ENCODE results near the gene ARHGAP28. TPM values are rescaled to one million over a fixed set of nuclear protein-coding genes. Genes with fewer than 3 reads are reported as not detected.

The ARHGAP28 gene
- total RNA-seq, 8 experiments from 2014 or later, result 5.4 to 19.4 (median 9.8) TPM

DNA sequence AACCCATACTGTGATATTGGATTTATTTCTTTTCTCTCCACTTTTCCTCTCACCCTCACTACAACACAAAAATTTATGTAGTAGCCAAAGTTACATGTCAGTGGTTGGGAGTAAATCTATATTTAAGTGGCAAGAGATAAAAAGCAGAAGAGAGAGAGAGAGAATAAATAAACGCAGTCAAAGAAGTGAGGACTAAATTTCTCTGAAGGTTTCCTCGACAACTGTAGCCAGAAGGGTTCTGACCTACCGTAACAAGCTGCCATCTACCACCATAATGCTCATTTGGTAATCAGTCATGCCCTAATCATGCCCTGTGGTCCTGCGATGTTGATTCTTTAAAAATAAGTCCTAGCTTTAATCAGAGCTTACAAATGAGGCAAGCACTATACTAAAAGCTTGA, 9.1 kb downstream of the ARHGAP28 start:
- in situ Hi-C loops (cut with MboI; ENCODE audit: low pct_unique_long_range_greater_than_20kb in 2 of 9, low sequenced_read_pairs in 9 of 9, unreplicated experiment in 9 of 9), result loop anchor here in 1 of 9 experiments (25.0 kb wide), 2 partner anchors 149 to 176 kb away; no protein-coding TSS in a partner anchor
- ATAC-seq (replicated peaks in 6 of 8), result peak in 3 of 8 experiments; percentile 54 to 88 (median 59)
- Histone ChIP-seq H3K27ac (no peak overlapping the region), H3K4me1 (replicated peaks in 1 of 2) (peaks cover 5 to 12% of the 10 kb centered on the region in 2 donors), H3K4me3 (no peak overlapping the region)
- 17 to 100% (median 50%) methylated on average over 1 to 4 of the region's 4 CpGs; no CpG with 5 or more reads in 1 of the 10 experiments for WGBS, 10 experiments

DNA sequence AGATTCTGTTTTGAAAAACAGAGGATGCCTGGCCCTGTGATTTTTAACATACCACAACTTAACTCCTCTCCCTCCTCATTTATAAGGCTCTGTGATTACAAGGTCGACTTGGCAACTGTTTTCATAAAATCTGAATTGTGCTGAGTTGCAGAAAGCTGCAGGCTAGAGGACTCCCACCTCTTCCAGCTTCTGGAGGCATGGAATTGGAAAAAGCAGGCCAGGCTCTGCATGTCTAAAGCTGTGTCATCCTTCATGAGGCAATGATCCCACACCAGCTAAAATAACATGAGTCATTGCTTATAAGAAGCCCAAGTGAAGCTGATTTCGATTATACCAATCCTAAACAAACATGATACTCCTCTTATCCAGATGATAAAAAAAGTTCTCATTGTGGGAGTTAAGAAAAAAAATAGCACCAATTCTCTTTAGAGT, 11.7 kb downstream of the ARHGAP28 start:
- in situ Hi-C loops (cut with MboI; ENCODE audit: low pct_unique_long_range_greater_than_20kb in 2 of 9, low sequenced_read_pairs in 9 of 9, unreplicated experiment in 9 of 9), result loop anchor here in 1 of 9 experiments (25.0 kb wide), 2 partner anchors 146 to 179 kb away; no protein-coding TSS in a partner anchor
- H3K4me3 ChIP-seq, result no peak overlapping the region
- H3K27ac ChIP-seq, result no peak overlapping the region
- ATAC-seq (replicated peaks in 6 of 8), result peak; percentile 72 to 99 (median 88)
- peaks cover 9 to 12% of the 10 kb centered on the region in 2 donors for H3K4me1 ChIP-seq (replicated peaks in 1 of 2)
- WGBS, 10 experiments, result 0 to 54% (median 6%) methylated on average over 1 to 2 of the region's 2 CpGs; no CpG with 5 or more reads in 3 of the 10 experiments

DNA sequence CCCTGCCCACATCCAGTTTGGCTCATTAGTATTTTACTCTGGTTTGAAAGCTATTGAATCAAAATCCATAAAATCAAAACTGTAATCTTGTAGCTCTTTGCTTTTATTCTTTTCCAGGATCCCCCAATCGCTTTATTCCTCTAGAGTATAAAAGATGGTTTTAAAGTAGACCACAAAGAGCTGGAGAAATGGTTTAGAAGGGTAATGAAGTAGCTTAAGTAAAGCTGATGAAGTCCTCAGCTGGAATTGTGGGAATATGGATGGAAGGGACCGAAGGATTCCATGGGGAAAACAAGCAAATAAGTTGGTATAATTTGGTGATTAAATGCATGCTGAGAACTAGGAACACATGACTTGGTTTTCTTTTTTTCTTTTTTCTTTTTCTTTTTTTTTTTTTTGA, 12.3 kb downstream of the ARHGAP28 start:
- no peak for ATAC-seq (replicated peaks in 6 of 8)

DNA sequence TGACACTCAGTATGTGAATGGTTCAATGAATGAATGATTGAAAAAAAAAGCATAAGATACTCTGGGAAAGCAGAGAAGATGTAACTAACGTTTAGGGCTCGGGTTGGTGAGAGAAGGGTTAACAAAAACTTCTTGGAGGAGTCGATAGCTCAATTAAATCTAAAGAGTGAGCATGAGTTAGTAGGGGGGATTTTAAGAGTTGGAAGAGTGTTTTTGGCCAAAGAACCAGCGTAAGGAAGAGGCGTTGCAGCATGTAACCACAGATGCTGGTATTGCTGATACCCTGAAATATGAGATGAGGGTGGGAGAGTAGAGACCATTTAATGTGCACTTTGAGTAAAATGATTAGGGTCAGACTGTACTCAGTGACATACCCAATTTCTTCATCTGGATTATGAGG, 14.5 kb downstream of the ARHGAP28 start:
- WGBS, 10 experiments, result 53 to 100% (median 75%) methylated on average over 1 to 5 of the region's 5 CpGs
- Histone ChIP-seq H3K4me1 (replicated peaks in 1 of 2) (peaks cover 4 to 7% of the 10 kb centered on the region in 2 donors), H3K27ac (no peak overlapping the region), H3K4me3 (no peak overlapping the region)
- in situ Hi-C loops (cut with MboI; ENCODE audit: low pct_unique_long_range_greater_than_20kb in 2 of 9, low sequenced_read_pairs in 9 of 9, unreplicated experiment in 9 of 9), result loop anchor here in 1 of 9 experiments (25.0 kb wide), 2 partner anchors 143 to 182 kb away; no protein-coding TSS in a partner anchor
- ATAC-seq (replicated peaks in 6 of 8), result no peak

More for the DNA sequence above, 12.3 kb downstream of the ARHGAP28 start:
- Histone ChIP-seq H3K4me3 (no peak overlapping the region), H3K27ac (no peak overlapping the region), H3K4me1 (replicated peaks in 1 of 2) (peaks cover 9 to 12% of the 10 kb centered on the region in 2 donors)
- WGBS, 10 experiments, result 6 to 100% (median 83%) methylated on average over 1 to 2 of the region's 2 CpGs; no CpG with 5 or more reads in 2 of the 10 experiments
- in situ Hi-C loops (cut with MboI; ENCODE audit: low pct_unique_long_range_greater_than_20kb in 2 of 9, low sequenced_read_pairs in 9 of 9, unreplicated experiment in 9 of 9), result loop anchor here in 1 of 9 experiments (25.0 kb wide), 2 partner anchors 146 to 179 kb away; no protein-coding TSS in a partner anchor

DNA sequence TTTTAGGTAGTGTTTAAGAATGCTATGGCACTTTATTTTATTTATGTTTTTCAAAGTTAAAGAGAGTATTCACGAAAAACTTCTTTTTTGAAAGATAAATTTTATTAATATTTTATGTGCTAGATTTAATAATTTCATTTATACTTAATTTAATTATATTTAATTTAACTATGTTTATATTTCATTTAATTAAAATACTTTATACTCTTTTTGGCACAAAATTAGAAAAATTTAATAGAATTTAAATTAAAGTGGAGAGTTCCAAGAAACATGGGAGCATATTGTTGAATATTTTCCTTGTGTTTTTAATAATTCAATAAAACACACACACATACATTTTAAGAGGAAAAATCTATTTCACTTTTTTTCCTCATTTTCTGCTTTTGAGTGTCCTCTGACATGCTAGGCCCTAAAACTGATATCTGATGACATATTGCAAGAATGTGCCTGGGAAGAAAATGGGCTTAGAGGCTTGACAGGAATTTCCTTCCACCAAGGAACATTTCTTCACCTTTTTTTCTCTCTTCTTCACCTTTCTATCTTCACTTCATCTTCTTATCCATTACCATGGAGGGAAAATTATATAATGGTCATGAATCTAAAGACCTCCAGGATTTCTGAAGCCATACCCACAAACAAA, 15.4 kb downstream of the ARHGAP28 start:
- H3K4me3 ChIP-seq, result no peak overlapping the region
- H3K27ac ChIP-seq, result no peak overlapping the region
- 20 to 94% (median 88%) methylated on average over 1 of the region's 1 CpG; no CpG with 5 or more reads in 1 of the 10 experiments for WGBS, 10 experiments
- in situ Hi-C loops (cut with MboI; ENCODE audit: low pct_unique_long_range_greater_than_20kb in 2 of 9, low sequenced_read_pairs in 9 of 9, unreplicated experiment in 9 of 9), result loop anchor here in 1 of 9 experiments (25.0 kb wide), 2 partner anchors 142 to 183 kb away; no protein-coding TSS in a partner anchor
- ATAC-seq (replicated peaks in 6 of 8), result no peak
- peaks cover 4 to 7% of the 10 kb centered on the region in 2 donors for H3K4me1 ChIP-seq (replicated peaks in 1 of 2)

DNA sequence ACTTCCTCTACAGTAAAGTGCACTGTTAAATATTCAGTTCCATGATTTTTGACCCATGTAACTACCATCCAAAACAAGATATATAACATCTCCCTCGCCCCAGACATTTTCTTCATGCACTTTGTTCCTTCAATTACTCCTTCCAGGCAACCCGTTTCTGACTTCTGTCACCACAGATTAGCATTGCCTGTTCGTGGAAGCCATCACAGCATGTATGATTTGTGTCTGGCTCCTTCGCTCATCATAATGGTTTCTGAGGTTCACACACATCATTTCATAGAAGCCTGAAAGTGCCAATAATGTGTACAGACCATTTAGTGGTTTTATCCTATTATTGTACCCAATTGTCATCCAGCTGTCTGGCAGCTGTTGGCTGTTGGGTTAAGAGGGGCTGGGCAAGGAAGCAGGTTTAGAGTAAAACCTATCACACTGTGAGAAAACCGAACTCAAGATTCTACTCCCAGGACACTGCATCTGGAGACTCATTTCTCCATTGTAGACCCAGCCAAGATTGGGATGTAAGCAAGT, 16.1 kb downstream of the ARHGAP28 start:
- ATAC-seq (replicated peaks in 6 of 8), result peak in 3 of 8 experiments; percentile 32 to 63 (median 47)
- Histone ChIP-seq H3K4me3 (no peak overlapping the region), H3K4me1 (replicated peaks in 1 of 2) (peaks cover 4 to 7% of the 10 kb centered on the region in 2 donors), H3K27ac (no peak overlapping the region)
- 47 to 100% (median 73%) methylated on average over 1 to 5 of the region's 5 CpGs; no CpG with 5 or more reads in 3 of the 10 experiments for WGBS, 10 experiments
- in situ Hi-C loops (cut with MboI; ENCODE audit: low pct_unique_long_range_greater_than_20kb in 2 of 9, low sequenced_read_pairs in 9 of 9, unreplicated experiment in 9 of 9), result loop anchor here in 1 of 9 experiments (25.0 kb wide), 2 partner anchors 142 to 183 kb away; no protein-coding TSS in a partner anchor

DNA sequence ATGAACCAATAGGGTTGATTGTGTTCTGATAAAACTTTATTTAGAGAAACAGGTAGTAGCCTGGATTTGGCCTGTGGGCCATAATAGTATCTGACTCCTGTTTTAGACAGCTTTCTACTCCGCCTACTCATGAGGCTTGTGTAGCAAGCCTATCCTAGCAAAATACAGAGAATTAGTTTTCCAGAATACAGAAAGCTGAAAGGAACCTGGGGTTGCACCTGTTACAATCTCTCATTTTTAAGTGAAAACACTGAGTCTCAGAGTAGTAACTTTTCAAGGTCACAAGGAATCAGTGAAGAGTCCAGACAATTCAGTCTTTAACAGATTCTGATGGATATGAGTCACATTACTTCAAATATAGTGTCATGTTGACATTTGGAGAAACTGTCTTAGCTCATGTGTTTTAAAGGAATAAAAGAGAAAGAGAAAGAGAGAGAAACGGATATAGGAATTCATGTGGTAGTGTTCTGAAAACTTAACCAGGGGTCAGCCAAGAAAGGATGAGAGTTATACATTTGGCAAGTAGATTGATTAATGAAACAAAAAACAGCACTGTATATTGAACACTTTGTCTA, 17.0 kb downstream of the ARHGAP28 start:
- Histone ChIP-seq H3K27ac (no peak overlapping the region), H3K4me1 (replicated peaks in 1 of 2) (peaks cover 0 to 8% of the 10 kb centered on the region in 2 donors), H3K4me3 (no peak overlapping the region)
- WGBS, 10 experiments, result 25 to 100% (median 85%) methylated on average over 1 to 2 of the region's 2 CpGs
- ATAC-seq (replicated peaks in 6 of 8), result no peak
- in situ Hi-C loops (cut with MboI; ENCODE audit: low pct_unique_long_range_greater_than_20kb in 2 of 9, low sequenced_read_pairs in 9 of 9, unreplicated experiment in 9 of 9), result loop anchor here in 1 of 9 experiments (25.0 kb wide), 2 partner anchors 141 to 184 kb away; no protein-coding TSS in a partner anchor

DNA sequence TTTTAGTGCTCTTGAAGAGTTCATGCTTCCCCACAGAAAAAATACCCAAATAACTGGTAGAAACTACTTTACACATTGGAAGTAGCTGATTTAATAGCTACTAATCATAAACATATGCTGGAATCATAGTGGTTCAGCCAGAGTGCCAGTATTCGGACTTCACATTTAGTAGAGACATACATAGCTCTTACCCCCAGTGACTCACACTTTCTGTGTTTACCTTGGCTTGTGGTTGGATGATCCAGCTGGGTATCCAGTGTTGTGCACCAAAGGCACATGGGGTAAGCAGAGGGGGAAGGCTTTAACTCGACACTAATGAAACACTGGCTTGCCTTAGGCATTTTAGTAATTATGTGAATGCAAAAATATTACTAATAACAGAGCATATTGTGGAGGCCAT, 18.1 kb downstream of the ARHGAP28 start:
- H3K4me3 ChIP-seq, result no peak overlapping the region
- H3K4me1 ChIP-seq (replicated peaks in 1 of 2), result peaks cover 0 to 11% of the 10 kb centered on the region in 2 donors
- ATAC-seq (replicated peaks in 6 of 8), result peak in 2 of 8 experiments; percentile 48 to 88
- 0 to 100% (median 89%) methylated on average over 1 to 2 of the region's 2 CpGs; no CpG with 5 or more reads in 4 of the 10 experiments for WGBS, 10 experiments
- in situ Hi-C loops (cut with MboI; ENCODE audit: low pct_unique_long_range_greater_than_20kb in 2 of 9, low sequenced_read_pairs in 9 of 9, unreplicated experiment in 9 of 9), result loop anchor here in 1 of 9 experiments (25.0 kb wide), 2 partner anchors 140 to 185 kb away; no protein-coding TSS in a partner anchor
- no peak overlapping the region for H3K27ac ChIP-seq

DNA sequence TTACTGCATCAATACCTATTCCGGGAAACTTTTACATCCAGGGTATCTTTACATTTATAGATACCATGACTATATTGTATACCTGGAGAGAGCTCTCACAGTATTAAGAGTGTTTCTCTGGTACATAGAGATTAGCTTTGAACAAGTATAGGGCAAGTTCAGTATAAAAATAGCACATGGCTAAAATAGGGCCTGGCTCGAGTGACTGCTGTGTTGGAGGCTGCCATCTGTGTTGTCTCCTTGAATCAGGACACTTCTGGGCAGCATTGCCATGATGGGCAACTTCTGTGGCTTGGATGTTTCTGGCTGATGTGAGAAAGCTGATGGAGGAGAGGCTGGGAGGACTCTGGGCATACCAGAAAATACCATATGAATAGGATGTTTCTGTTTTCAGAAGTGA, 18.7 kb downstream of the ARHGAP28 start:
- Histone ChIP-seq H3K4me3 (no peak overlapping the region), H3K4me1 (replicated peaks in 1 of 2) (peaks cover 0 to 11% of the 10 kb centered on the region in 2 donors), H3K27ac (no peak overlapping the region)
- ATAC-seq (replicated peaks in 6 of 8), result peak in 1 of 8 experiments; percentile 9
- in situ Hi-C loops (cut with MboI; ENCODE audit: low pct_unique_long_range_greater_than_20kb in 2 of 9, low sequenced_read_pairs in 9 of 9, unreplicated experiment in 9 of 9), result loop anchor here in 1 of 9 experiments (25.0 kb wide), 2 partner anchors 139 to 186 kb away; no protein-coding TSS in a partner anchor
- 71 to 100% (median 91%) methylated on average over 1 to 2 of the region's 2 CpGs; no CpG with 5 or more reads in 4 of the 10 experiments for WGBS, 10 experiments

DNA sequence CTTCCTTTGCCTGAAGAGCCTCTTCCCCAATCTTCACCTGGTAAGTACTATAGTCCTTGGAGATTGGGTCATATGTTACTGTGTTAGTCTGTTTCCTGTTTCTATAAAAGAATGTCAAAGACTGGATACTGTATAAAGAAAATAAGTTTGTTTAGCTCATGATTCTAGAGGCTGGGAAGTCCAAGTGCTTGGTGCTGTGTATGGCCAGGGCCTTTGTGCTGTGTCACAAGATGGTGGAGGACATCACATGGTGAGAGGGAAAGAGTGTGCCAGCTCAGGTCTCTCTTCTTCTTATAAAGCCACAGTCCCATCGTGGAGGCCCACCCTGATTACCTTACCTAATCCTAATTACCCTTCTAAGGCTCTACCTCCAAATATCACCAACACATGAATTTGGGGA, 20.9 kb downstream of the ARHGAP28 start:
- Histone ChIP-seq H3K4me1 (replicated peaks in 1 of 2) (peaks cover 0 to 7% of the 10 kb centered on the region in 2 donors), H3K4me3 (no peak overlapping the region), H3K27ac (no peak overlapping the region)
- no peak for ATAC-seq (replicated peaks in 6 of 8)
- 10 to 83% (median 40%) methylated on average over 1 of the region's 1 CpG; no CpG with 5 or more reads in 7 of the 10 experiments for WGBS, 10 experiments
- in situ Hi-C loops (cut with MboI; ENCODE audit: low pct_unique_long_range_greater_than_20kb in 2 of 9, low sequenced_read_pairs in 9 of 9, unreplicated experiment in 9 of 9), result no loop called here

DNA sequence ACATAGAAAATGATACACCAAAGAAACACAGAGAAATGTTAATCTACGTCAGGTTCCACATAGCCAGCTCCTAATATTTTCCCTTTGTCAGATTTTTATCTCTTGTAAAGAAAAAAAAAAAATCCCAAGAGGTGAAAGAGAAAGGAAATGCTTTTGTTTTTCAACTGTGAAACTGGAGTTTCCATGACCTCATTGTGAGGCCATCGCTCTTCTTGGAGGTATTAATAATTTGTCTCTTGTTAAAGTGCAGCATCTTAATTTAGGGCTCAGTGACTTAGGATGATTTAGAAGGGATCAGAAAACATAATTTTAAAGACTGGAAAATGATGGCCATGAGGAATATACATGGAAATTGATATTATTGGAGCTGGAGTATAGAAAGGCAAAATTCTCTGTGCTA, 21.7 kb downstream of the ARHGAP28 start:
- peak in 1 of 8 experiments; percentile 52 for ATAC-seq (replicated peaks in 6 of 8)
- no peak overlapping the region for H3K27ac ChIP-seq
- no peak overlapping the region for H3K4me3 ChIP-seq
- H3K4me1 ChIP-seq (replicated peaks in 1 of 2), result peaks cover 0 to 7% of the 10 kb centered on the region in 2 donors
- in situ Hi-C loops (cut with MboI; ENCODE audit: low pct_unique_long_range_greater_than_20kb in 2 of 9, low sequenced_read_pairs in 9 of 9, unreplicated experiment in 9 of 9), result no loop called here
- WGBS, 10 experiments, result 25 to 100% (median 90%) methylated on average over 1 to 2 of the region's 2 CpGs

DNA sequence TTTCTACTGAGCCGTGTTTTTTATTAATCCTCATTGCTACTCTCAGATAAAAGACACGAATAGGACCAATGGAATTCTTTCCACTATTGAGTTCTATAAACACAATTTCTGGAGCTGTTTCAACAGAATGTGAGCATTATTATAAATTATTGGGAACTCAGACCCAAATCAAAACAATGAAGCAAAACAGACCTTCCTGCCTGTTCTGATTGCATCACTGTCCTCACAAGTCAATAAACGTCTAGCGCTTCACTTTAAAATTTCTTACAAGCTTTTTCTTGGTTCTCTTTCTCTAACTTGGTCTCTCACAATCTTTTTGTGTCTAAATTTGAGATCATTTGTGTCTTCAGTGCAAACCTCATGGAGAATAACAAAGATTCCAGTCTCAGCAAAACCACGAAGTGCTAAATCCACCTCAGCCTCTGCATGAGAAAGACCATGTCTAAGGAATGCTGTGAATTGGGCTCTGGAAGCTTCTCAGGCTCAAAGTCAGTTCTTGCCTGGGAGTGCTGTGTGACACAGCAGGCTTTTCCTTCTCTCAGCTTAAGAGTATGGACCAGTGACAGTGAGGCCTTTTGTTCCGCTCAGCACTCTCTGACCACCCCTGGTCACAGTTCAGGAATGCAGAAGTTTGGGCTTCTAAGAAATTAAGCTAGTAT, 22.8 kb downstream of the ARHGAP28 start:
- WGBS, 10 experiments, result 14 to 80% (median 72%) methylated on average over 1 to 6 of the region's 6 CpGs; no CpG with 5 or more reads in 1 of the 10 experiments
- in situ Hi-C loops (cut with MboI; ENCODE audit: low pct_unique_long_range_greater_than_20kb in 2 of 9, low sequenced_read_pairs in 9 of 9, unreplicated experiment in 9 of 9), result no loop called here
- Histone ChIP-seq H3K27ac (no peak overlapping the region), H3K4me3 (no peak overlapping the region), H3K4me1 (replicated peaks in 1 of 2) (peaks cover 0 to 7% of the 10 kb centered on the region in 2 donors)
- ATAC-seq (replicated peaks in 6 of 8), result peak in 4 of 8 experiments; percentile 21 to 51 (median 28)
